SK-N-SH (cell line): ENCODE data around the gene SCRG1. TPM values are rescaled to one million over a fixed set of nuclear protein-coding genes. Genes with fewer than 3 reads are reported as not detected.

Source experiments
- FOSL2 ChIP-seq: IDR thresholded peaks from 2 replicates; pipeline ENCODE4 v1.4.0; 2012; ENCODE audit warnings: low read depth, mild to moderate bottlenecking, moderate library complexity, borderline replicate concordance
- GABPA ChIP-seq: IDR thresholded peaks from 2 replicates; pipeline ENCODE4 v1.4.0; 2012; ENCODE audit warnings: low read depth, mild to moderate bottlenecking
- GATA2 ChIP-seq: sonication (generic); formaldehyde crosslinking; IDR thresholded peaks from 2 replicates; pipeline ENCODE4 v1.5.0; 2020; ENCODE audit warnings: mild to moderate bottlenecking, missing genetic modification reagents
- JUND ChIP-seq: IDR thresholded peaks from 2 replicates; pipeline ENCODE4 v1.4.0; 2012
- MXI1 ChIP-seq: IDR thresholded peaks from 2 replicates; pipeline ENCODE4 v1.6.1; 2012; ENCODE audit warnings: mild to moderate bottlenecking, low read depth, low read length, improper control_type of control experiment
- NFIC ChIP-seq: IDR thresholded peaks from 2 replicates; pipeline ENCODE4 v1.4.0; 2012; ENCODE audit warnings: borderline replicate concordance
- NRF1 ChIP-seq: IDR thresholded peaks from 2 replicates; pipeline ENCODE4 v1.6.1; 2012; ENCODE audit warnings: low read depth, mild to moderate bottlenecking, low read length
- RAD21 ChIP-seq: IDR thresholded peaks from 2 replicates; pipeline ENCODE4 v1.6.1; 2012; ENCODE audit warnings: mild to moderate bottlenecking, low read length
- RFX5 ChIP-seq: IDR thresholded peaks from 2 replicates; pipeline ENCODE4 v1.6.1; 2012; ENCODE audit warnings: mild to moderate bottlenecking, improper control_type of control experiment, low read length
- RXRA ChIP-seq: IDR thresholded peaks from 2 replicates; pipeline ENCODE4 v1.4.0; 2012; ENCODE audit warnings: low read depth, mild to moderate bottlenecking, borderline replicate concordance
- SMC3 ChIP-seq: IDR thresholded peaks from 2 replicates; pipeline ENCODE4 v1.6.1; 2012; ENCODE audit warnings: low read depth, low read length, improper control_type of control experiment
- TCF12 ChIP-seq: IDR thresholded peaks from 2 replicates; pipeline ENCODE4 v1.4.0; 2012
- polyA plus RNA-seq, 3 experiments: library from polyadenylated mRNA; depleted of rRNA; stranded (reverse); fragments of >200 nt; gene quantifications; 2 replicates each; pipeline ENCODE4 v1.2.3, GENCODE V29; 2012
- TF ChIP-seq, protein P1 (sequence below): IDR thresholded peaks from 2 replicates; pipeline ENCODE4 v1.4.0; 2012; ENCODE audit warnings: low read depth, borderline replicate concordance
- TF ChIP-seq, protein P2 (sequence below): fragments of 150-350 bp; IDR thresholded peaks from 2 replicates; pipeline ENCODE4 v1.6.1; 2016; ENCODE audit warnings: mild to moderate bottlenecking, low read depth, low read length
- TF ChIP-seq, protein P3 (sequence below): IDR thresholded peaks from 2 replicates; pipeline ENCODE4 v1.6.1; 2012; ENCODE audit warnings: mild to moderate bottlenecking, low read depth, low read length, moderate library complexity
- TF ChIP-seq, protein P4 (sequence below): IDR thresholded peaks from 2 replicates; pipeline ENCODE4; 2012
- TF ChIP-seq, protein P5 (sequence below): fragments of 150-350 bp; IDR thresholded peaks from 2 replicates; pipeline ENCODE4 v1.6.1; 2017; ENCODE audit warnings: antibody characterized with exemption, low read length, low read depth, borderline replicate concordance

Gene SCRG1
- polyA plus RNA-seq, 1 of the 3 experiments (the other 2 are of a cell fraction), result 0.16 TPM

DNA sequence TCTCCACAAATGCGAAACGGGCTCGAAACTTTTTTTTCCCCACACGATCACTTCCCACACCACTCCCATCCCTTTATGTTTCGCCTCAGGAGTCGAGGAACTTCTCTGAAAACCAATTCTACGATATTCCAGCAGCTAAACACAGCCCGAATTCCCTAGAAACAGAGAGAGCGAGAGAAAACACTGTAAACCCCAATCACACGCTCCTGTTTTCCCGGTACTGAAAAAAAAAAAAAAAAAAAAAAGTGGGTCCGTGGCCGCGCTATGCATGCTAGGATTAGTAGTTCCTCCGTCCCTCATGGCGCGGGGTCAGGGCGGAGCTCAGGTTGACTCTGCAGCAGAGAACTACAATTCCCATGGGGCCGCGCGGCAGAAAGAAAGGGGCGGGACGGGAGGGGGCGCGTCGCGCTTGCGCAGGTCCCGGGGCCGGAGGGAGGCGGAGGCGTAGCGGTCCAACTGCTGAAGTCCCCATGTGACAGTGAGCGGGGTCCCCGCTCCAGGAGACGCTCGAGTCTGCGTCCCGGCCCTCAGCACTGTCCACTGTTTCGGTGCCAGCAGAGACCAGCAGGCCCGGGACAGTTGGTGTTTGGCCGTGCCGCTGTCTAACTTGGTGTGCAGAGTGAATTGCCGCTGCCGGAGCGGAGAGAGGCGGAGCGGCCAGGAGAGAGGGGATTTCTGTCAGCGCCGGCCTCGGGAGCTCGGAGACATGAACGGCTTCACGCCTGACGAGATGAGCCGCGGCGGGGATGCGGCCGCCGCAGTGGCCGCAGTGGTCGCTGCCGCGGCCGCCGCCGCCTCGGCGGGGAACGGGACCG lies 28.2 kb downstream of the SCRG1 start, which contains the start of gene SAP30 (continued):
- TF ChIP-seq NRF1, result peak; percentile 90
- TF ChIP-seq, protein P1, sequence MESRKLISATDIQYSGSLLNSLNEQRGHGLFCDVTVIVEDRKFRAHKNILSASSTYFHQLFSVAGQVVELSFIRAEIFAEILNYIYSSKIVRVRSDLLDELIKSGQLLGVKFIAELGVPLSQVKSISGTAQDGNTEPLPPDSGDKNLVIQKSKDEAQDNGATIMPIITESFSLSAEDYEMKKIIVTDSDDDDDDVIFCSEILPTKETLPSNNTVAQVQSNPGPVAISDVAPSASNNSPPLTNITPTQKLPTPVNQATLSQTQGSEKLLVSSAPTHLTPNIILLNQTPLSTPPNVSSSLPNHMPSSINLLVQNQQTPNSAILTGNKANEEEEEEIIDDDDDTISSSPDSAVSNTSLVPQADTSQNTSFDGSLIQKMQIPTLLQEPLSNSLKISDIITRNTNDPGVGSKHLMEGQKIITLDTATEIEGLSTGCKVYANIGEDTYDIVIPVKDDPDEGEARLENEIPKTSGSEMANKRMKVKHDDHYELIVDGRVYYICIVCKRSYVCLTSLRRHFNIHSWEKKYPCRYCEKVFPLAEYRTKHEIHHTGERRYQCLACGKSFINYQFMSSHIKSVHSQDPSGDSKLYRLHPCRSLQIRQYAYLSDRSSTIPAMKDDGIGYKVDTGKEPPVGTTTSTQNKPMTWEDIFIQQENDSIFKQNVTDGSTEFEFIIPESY, result no peak
- no peak for TF ChIP-seq SMC3
- no peak for TF ChIP-seq GABPA
- TF ChIP-seq RFX5, result no peak; the same call in 1 of the 2 replicates
- TF ChIP-seq, protein P2, sequence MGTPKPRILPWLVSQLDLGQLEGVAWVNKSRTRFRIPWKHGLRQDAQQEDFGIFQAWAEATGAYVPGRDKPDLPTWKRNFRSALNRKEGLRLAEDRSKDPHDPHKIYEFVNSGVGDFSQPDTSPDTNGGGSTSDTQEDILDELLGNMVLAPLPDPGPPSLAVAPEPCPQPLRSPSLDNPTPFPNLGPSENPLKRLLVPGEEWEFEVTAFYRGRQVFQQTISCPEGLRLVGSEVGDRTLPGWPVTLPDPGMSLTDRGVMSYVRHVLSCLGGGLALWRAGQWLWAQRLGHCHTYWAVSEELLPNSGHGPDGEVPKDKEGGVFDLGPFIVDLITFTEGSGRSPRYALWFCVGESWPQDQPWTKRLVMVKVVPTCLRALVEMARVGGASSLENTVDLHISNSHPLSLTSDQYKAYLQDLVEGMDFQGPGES, result no peak
- no peak for TF ChIP-seq RAD21
- TF ChIP-seq, protein P3, sequence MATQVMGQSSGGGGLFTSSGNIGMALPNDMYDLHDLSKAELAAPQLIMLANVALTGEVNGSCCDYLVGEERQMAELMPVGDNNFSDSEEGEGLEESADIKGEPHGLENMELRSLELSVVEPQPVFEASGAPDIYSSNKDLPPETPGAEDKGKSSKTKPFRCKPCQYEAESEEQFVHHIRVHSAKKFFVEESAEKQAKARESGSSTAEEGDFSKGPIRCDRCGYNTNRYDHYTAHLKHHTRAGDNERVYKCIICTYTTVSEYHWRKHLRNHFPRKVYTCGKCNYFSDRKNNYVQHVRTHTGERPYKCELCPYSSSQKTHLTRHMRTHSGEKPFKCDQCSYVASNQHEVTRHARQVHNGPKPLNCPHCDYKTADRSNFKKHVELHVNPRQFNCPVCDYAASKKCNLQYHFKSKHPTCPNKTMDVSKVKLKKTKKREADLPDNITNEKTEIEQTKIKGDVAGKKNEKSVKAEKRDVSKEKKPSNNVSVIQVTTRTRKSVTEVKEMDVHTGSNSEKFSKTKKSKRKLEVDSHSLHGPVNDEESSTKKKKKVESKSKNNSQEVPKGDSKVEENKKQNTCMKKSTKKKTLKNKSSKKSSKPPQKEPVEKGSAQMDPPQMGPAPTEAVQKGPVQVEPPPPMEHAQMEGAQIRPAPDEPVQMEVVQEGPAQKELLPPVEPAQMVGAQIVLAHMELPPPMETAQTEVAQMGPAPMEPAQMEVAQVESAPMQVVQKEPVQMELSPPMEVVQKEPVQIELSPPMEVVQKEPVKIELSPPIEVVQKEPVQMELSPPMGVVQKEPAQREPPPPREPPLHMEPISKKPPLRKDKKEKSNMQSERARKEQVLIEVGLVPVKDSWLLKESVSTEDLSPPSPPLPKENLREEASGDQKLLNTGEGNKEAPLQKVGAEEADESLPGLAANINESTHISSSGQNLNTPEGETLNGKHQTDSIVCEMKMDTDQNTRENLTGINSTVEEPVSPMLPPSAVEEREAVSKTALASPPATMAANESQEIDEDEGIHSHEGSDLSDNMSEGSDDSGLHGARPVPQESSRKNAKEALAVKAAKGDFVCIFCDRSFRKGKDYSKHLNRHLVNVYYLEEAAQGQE, result peak; percentile 84
- TF ChIP-seq MXI1, result peak; percentile 96
- TF ChIP-seq, protein P4, sequence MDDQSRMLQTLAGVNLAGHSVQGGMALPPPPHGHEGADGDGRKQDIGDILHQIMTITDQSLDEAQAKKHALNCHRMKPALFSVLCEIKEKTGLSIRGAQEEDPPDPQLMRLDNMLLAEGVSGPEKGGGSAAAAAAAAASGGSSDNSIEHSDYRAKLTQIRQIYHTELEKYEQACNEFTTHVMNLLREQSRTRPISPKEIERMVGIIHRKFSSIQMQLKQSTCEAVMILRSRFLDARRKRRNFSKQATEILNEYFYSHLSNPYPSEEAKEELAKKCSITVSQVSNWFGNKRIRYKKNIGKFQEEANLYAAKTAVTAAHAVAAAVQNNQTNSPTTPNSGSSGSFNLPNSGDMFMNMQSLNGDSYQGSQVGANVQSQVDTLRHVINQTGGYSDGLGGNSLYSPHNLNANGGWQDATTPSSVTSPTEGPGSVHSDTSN, result 0 out of 2 replicates have a peak, but pooled peaks have one; percentile 18
- TF ChIP-seq GATA2 (CRISPR knock-in tag), result no peak
- TF ChIP-seq, protein P5, sequence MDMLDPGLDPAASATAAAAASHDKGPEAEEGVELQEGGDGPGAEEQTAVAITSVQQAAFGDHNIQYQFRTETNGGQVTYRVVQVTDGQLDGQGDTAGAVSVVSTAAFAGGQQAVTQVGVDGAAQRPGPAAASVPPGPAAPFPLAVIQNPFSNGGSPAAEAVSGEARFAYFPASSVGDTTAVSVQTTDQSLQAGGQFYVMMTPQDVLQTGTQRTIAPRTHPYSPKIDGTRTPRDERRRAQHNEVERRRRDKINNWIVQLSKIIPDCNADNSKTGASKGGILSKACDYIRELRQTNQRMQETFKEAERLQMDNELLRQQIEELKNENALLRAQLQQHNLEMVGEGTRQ, result peak; percentile 27; the same call in 1 of the 2 replicates
- TF ChIP-seq NFIC, result no peak
- 0 out of 2 replicates have a peak, but pooled peaks have one; percentile 15 for TF ChIP-seq TCF12
- no peak for TF ChIP-seq FOSL2
- no peak for TF ChIP-seq RXRA
- no peak for TF ChIP-seq JUND
